C4-2B (cell line): ENCODE measurements around the gene PTCH1.

Source experiments
- CTCF ChIP-seq: fragments of 450-650 bp; conservative IDR thresholded peaks from 2 replicates; pipeline ENCODE4 v1.5.1; 2017; ENCODE audit warnings: mild to moderate bottlenecking
- ZFX ChIP-seq: fragments of 450-650 bp; IDR thresholded peaks from 2 replicates; pipeline ENCODE4 v1.6.1; 2017

GRCh38 chr9:95433096-95433819 is 83.5 kb downstream of the PTCH1 start:
- TF ChIP-seq CTCF, result no peak
- TF ChIP-seq ZFX, result no peak
